Activated CD4-positive, alpha-beta T cell treated with anti-CD3 and anti-CD28 coated beads, Interleukin-2, amount 50 U/mL, for 16 hours (primary cell): ENCODE results near the gene SLC38A6.

ENCODE experiments used
- DNase-seq: peaks from one replicate; pipeline ENCODE4 v3.0.0-alpha.2; 2020

The SLC38A6 gene

DNA sequence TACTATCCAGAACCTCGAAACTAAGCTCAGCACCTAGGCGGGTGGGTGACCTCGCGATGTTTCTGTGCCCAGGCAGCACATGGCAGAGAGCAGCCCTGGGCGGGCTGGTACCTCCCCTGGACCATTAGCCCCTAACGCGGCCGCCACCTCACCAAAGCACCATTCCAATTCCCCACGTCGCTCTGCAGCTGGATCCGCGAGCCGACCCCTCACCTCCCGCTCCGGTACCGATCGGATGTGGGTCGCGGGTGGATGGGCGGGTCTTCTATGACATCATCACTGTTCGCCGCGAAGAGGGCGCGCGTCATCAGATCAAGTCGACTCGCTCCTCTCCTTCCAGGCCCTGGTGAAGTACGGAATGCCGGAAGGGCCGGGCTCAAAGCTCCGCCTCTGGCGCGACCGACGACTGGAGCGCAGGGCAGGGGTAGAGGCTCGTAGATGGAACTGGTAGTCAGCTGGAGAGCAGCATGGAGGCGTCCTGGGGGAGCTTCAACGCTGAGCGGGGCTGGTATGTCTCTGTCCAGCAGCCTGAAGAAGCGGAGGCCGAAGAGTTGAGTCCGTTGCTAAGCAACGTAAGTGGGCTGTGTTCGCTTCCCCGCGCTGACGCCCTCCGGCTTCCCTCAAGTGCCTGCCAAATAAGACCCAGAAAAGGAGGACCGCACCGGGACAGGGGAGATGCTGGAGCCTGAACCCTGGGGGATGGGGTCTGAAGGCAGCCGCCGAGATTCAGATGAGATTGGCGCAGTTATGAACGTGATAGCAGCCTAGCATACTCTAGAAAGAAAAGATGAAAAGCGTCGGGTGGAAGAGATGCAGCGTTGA lies at the start of gene SLC38A6, which contains the start of gene TRMT5:
Gene SLC38A6, plus strand, starts transcription at position 435 of the 822 bp plus-strand sequence. Its CDS starts 33 bp downstream, at position 468.
Gene TRMT5, minus strand, starts transcription at position 269 of the 822 bp plus-strand sequence. Its CDS starts 106 bp downstream, at position 163.
- DNase-seq: peak; percentile 92

- DNase-seq: no peak
Observed at GRCh38 chr14:60933920-60934655, 47.0 kb upstream of the SLC38A6 start.

- DNase-seq: no peak
Observed at GRCh38 chr14:60935319-60935718, 45.7 kb upstream of the SLC38A6 start.

DNA sequence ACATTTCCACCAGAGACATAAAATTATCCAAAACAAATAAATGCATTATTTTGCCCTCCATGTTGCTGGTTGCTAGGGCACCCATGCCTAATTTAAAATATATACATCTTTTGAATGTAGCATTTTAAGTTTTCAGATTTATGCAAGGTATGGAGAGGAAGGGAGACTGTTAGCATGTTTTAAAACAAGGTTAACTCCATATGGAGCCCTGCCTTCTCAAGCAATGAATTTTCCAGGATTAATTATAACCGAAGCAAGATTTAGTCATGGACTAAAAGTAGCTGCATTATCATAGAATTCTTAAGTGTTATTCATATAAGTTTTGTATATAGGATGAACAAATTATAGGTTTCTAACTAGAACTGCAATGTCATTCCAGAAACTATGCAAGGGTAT lies 37.4 kb upstream of the SLC38A6 start:
- DNase-seq: no peak

- DNase-seq: no peak
Observed at GRCh38 chr14:60944204-60944603, 36.8 kb upstream of the SLC38A6 start.

DNA sequence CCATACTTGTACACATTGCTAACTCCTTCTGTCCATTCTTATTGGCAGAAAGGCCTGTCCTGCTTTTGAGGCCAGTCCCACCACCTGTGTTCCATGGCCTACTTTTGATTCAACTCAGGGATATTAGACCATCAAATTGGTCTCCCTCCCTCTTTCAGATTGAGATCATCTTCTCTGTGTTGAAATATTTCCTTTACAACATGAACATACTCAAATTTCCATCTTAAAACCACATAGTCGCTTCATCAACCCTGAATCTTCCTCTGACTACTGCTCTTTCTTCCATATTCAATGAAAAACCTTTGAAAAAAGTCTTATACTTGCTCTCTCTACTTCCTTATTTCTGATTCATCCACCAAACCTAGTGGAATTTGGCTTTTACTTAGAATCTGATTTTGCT lies 35.1 kb upstream of the SLC38A6 start:
- DNase-seq: peak; percentile 65

GRCh38 chr14:60946773-60947172 lies 34.3 kb upstream of the SLC38A6 start:
- no peak for DNase-seq

DNA sequence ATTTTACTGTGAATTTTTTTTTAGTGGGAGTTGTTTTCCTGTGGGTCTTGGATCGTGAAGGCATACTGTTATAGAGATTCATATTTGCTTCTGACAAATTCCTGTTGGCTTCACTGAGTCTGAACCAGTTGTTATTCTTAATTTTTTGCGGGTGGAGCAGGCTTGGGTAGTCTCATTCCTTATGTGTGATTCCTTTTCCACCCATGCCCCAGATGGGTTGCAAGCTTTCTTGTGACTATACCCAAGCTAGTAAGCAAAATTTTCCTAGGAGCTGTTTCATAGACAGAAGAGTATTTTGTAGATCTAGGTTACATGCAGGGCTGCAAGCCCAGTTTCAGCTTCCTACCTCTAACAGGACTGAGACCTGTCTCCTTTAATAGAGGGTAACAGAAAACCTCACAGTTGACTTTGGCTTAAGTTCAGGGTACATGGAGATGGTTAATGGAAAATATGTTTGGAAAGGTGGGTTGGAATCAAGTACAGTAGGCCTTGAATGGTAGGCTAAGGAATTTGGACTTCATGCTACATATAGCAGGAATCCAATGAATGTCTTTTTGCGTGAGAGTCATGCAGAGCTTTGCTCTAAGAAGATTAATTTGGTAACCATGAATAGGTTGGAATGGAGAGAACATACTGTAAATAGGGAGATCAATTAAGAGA lies 29.1 kb upstream of the SLC38A6 start:
- no peak for DNase-seq

- DNase-seq: peak; percentile 51
Observed at GRCh38 chr14:60956202-60956601, 24.8 kb upstream of the SLC38A6 start.

DNA sequence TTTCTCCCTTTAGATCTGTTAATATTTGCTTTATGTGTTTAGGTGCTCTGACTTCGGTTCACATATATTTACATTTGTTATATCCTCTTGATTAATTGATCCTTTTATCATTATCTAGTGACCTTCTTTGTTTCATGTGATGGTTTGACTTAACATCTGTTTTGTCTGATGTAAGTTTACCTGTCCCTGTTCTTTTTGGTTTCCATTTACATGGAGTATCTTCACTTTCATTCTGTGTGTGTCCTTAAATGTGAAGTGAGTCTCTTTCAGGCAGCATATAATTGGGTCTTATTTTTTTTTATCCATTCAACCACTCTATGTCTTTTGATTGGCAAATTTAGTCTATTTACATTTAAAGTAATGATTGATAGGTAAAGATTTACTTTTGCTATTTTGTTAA lies 24.4 kb upstream of the SLC38A6 start:
- peak; percentile 35 for DNase-seq

GRCh38 chr14:60958146-60958545 lies 22.9 kb upstream of the SLC38A6 start:
- DNase-seq: no peak

DNA sequence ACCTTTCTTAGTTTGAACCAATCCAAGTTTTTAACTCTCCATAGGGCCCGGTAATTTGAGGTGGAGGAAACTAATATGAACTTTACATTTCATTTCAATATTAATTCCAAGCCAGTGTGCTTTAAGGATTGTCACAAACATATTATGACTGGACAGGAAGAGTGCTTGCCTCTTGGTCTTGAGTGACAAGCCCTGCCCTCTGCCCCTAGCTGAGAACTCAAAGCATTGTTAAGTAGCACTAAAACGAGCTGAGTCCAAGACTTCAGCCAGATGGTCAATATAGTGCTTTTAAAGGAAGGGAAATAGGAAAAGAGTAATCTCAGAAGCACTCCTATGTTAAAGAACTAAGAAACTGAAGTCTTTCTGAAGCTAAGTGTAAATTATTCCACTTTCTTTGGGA lies 17.3 kb upstream of the SLC38A6 start:
- no peak for DNase-seq

DNA sequence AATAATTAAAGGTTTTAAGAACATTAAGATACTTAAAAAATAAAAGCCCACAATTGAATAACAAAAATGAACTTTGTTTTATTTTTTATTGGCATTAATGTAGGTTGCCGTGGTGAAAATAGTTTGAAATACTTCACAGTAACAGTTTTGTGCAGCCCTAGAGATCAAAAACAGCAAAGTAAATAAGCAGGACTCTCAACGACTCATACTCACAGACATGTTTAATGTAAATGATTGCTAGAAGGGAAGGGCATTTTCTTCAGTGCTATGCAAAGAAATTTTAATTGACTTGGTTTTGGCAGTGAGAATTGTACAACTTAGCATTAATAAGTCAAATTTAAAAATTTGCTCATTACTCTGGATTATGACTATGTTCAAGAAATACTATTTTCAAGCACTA lies 16.1 kb upstream of the SLC38A6 start:
- DNase-seq: no peak

- DNase-seq: peak; percentile 76
Observed at GRCh38 chr14:60965402-60965801, 15.6 kb upstream of the SLC38A6 start.

GRCh38 chr14:60968099-60968498 lies 12.9 kb upstream of the SLC38A6 start:
- DNase-seq: no peak

GRCh38 chr14:60968671-60969070 lies 12.4 kb upstream of the SLC38A6 start:
- no peak for DNase-seq

DNA sequence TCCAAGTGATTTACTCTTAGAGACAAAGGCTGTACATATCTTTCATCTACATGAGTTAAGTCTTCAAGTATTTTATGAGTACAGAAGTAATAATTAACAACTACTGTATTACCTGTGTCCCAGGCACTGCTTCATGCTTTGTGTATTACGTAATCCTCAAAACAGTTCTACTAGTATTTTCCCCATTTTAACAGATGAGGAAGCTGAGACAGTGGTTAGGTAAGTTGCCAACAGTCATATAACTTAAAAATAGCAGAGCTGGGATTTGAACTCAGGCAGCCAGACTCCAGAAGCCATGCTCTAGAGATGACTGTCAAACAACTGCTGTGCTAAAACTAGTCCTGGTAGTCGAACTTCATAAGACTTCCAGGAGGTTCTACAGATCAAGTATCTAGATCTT lies 10.9 kb upstream of the SLC38A6 start:
- peak; percentile 22 for DNase-seq

DNA sequence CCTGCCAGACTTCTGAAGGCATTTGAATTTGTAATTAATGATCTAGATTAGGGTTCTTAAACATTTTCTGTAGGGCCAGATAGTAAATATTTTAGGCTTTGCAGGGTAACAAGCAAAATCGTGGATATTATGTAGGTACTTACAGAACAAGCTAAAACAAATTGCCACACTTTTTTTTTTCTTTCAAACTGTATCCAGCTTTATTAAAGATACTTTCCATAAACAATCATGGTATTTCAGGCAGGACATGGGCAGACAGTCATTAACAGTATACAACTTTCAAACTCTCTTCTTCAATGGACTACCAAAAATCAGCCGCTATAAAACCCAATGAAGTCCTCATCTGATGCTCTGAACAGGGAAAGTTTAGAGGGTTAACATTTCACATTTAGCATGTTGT lies 9.8 kb upstream of the SLC38A6 start:
- DNase-seq: no peak

DNA sequence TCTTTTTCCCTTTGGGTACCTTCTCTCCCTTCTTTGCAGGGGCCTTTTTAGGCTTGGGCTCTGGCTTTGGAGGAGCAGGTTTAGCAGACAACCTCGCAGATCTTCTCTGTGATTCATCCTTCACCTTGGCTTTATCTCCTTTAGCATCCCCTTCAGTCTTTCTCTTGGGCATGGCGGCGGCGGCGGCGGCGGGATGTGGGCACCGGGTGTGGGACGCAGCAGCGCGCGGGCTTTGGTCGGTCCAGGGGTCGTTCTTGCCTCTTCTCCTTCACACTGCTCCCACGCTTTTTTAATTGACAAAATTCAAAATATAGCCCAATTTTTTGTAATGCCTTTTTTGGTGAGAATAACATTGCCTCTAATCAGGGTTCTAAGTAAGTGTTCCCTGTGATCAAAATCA lies 8.8 kb upstream of the SLC38A6 start:
- no peak for DNase-seq

DNA sequence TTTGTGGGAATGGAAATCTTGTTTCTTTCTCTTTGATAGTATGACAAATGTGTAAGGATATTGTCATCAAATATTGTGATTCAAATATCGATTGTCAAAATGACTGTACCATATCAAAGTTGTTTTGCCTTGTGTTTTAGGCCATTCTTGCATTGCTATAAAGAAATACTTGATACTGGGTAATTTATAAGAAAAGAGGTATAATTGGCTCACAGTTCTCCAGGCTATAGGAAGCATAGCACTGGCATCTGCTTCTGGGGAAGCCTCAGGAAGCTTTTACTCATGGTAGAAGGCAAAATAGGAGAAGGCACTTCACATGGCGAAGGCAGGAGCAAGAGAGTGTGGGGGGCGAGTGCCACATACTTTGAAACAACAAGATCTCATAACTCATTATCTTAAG lies 8.0 kb upstream of the SLC38A6 start:
- no peak for DNase-seq

- no peak for DNase-seq
Observed at GRCh38 chr14:60974090-60974651, 6.9 kb upstream of the SLC38A6 start.

DNA sequence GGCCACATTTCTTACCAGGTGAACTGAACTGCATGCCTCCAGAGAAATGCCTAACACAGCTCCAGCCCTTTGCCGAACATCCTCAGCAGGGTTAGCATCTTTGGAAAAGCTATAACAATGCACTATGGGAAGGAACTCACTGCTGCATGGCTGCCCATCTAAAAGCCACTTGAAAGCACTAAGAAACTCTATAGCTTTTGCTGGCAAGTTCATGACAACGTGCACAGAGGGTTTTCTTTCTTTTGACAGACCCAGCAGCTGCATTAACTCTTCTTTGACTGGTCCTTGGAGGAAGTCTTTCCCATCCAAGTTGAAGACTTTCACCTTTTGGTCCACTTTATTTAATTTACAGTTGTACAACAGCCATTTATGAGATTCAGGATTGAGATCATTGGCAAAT lies 5.5 kb upstream of the SLC38A6 start:
- no peak for DNase-seq

GRCh38 chr14:60977847-60978246 lies 3.2 kb upstream of the SLC38A6 start:
- no peak for DNase-seq
